ENCODE data around the gene CPT1B. TPM values are rescaled to one million over a fixed set of nuclear protein-coding genes. Genes with fewer than 3 reads are reported as not detected.

CPT1B gene
- total and polyA plus RNA-seq, 2 of the 8 experiments (the other 6 are each of a cell fraction or from before 2014, with no cell fraction given) = 34.2 to 36.2 TPM

- Histone ChIP-seq H3K36me3 (ENCODE audit: control insufficient read depth in 2 of 4, insufficient read depth in 4 of 4, low read length in 3 of 4) (peaks cover 4 to 25% (median 19%) of the 10 kb centered on the region in 4 experiments; a peak in 7 of 8 replicates), H3K9ac (replicated peaks in 1 of 4; ENCODE audit: extremely low read depth in 1 of 4, low read depth in 3 of 4, low read length in 3 of 4) (no peak overlapping the region), H4K91ac (replicated peaks; ENCODE audit: insufficient read length, low read length) (no peak overlapping the region), H4K8ac (ENCODE audit: extremely low read depth, insufficient read depth, low read length) (0 out of 2 replicates have a peak overlapping the region, but pooled peaks have one; percentile 28), H3K27me3 (replicated peaks in 1 of 4; ENCODE audit: control insufficient read depth in 3 of 4, extremely low read depth in 1 of 4, insufficient read depth in 3 of 4, low read length in 3 of 4) (no peaks in the 10 kb centered on the region), H3K23ac (ENCODE audit: insufficient read length) (no peak overlapping the region), H2BK12ac (ENCODE audit: low read depth, low read length) (no peak overlapping the region), H3K4me3 (ENCODE audit: extremely low read depth in 1 of 4, insufficient read depth in 2 of 4, low read depth in 3 of 4, low read length in 4 of 4) (no peak overlapping the region), H3K23me2 (ENCODE audit: low read depth, low read length) (peaks cover 9% of the 10 kb centered on the region; the same call in 1 of the 2 replicates), H3K27ac (ENCODE audit: low read depth, low read length) (no peak overlapping the region), H3K18ac (ENCODE audit: extremely low read depth, low read length) (no peak overlapping the region), H3K14ac (ENCODE audit: insufficient read length) (no peak overlapping the region), H2BK20ac (ENCODE audit: low read length) (no peak overlapping the region), H3K56ac (replicated peaks; ENCODE audit: insufficient read length, low read depth, low read length) (no peak overlapping the region), H2BK5ac (ENCODE audit: low read depth, low read length) (no peak overlapping the region), H4K5ac (ENCODE audit: insufficient read length, low read depth, low read length) (no peak overlapping the region), H2BK15ac (ENCODE audit: low read length) (no peak overlapping the region), H3K4me2 (ENCODE audit: insufficient read depth in 1 of 2, low read depth in 2 of 2, low read length in 2 of 2) (no peak overlapping the region), H2BK120ac (replicated peaks; ENCODE audit: low read depth, low read length) (no peak overlapping the region), H3K4ac (replicated peaks; ENCODE audit: insufficient read length, low read depth, low read length) (no peak overlapping the region), H2AK5ac (ENCODE audit: low read depth, low read length) (no peak overlapping the region), H4K20me1 (replicated peaks in 1 of 2; ENCODE audit: control insufficient read depth in 1 of 2, insufficient read depth in 2 of 2, low read length in 2 of 2) (peaks cover 3 to 17% of the 10 kb centered on the region in 2 experiments), H3K79me2 (ENCODE audit: control insufficient read depth in 1 of 2, insufficient read depth in 2 of 2, low read length in 2 of 2) (peaks cover 0 to under 1% of the 10 kb centered on the region in 2 experiments; a peak in 1 of 4 replicates), H3K9me3 (ENCODE audit: insufficient read depth in 2 of 2, low read depth in 1 of 2, low read length in 1 of 2) (no peaks in the 10 kb centered on the region), H3K79me1 (ENCODE audit: low read depth, low read length) (peaks cover 6% of the 10 kb centered on the region; the same call in 1 of the 2 replicates), H2AFZ (ENCODE audit: low read length) (no peak overlapping the region), H3K4me1 (replicated peaks in 1 of 4; ENCODE audit: control insufficient read depth in 3 of 4, insufficient read depth in 4 of 4, low read length in 3 of 4) (peaks cover 0 to 3% (median 0%) of the 10 kb centered on the region in 4 experiments; a peak in 2 of 7 replicates)
- TF ChIP-seq KDM1A (IDR thresholded peaks at IDR 0.05; ENCODE audit: borderline replicate concordance, low read length) (no peak), FOSL1 (IDR thresholded peaks at IDR 0.05; ENCODE audit: insufficient read depth, low read depth, low read length) (no peak), NANOG (IDR thresholded peaks at IDR 0.05; ENCODE audit: insufficient read depth, low read depth, low read length, poor library complexity, severe bottlenecking) (no peak), SRF (IDR thresholded peaks at IDR 0.05; ENCODE audit: low read depth, low read length) (no peak), HDAC2 (IDR thresholded peaks at IDR 0.05; ENCODE audit: borderline replicate concordance in 1 of 2, low read depth in 2 of 2, low read length in 2 of 2) (no peak), POLR2AphosphoS5 (IDR thresholded peaks at IDR 0.05; ENCODE audit: low read depth, low read length) (no peak), USF2 (IDR thresholded peaks at IDR 0.05; ENCODE audit: low read length) (no peak), EGR1 (IDR thresholded peaks at IDR 0.05; ENCODE audit: borderline replicate concordance, low read depth, low read length) (no peak), ATF3 (IDR thresholded peaks at IDR 0.05; ENCODE audit: insufficient read depth, low read depth, low read length) (no peak), MAFK (IDR thresholded peaks at IDR 0.05; ENCODE audit: low read depth, low read length) (no peak), CREB1 (IDR thresholded peaks at IDR 0.05) (no peak)
- FAIRE-seq (no peak), DNase-seq (ENCODE audit: low read depth in 1 of 2, low spot score in 2 of 2) (no peak)
- POLR2A ChIA-PET (ENCODE audit: partially characterized antibody) = no interaction called here
- 82% methylated on average over 10 of the region's 13 CpGs; no CpG with 5 or more reads in 1 of the 2 experiments for WGBS, 2 experiments (ENCODE audit: extremely low coverage in 1 of 2, insufficient coverage in 1 of 2, insufficient read length in 1 of 2, insufficient replicate concordance in 2 of 2, low coverage in 1 of 2, low lambda C conversion rate in 2 of 2, missing lambda C conversion rate in 1 of 2)
- CTCF ChIA-PET (ENCODE audit: partially characterized antibody) = no interaction called here
Measured at GRCh38 chr22:50520826-50521453, 57.3 kb downstream of the CPT1B start.
